Sigmoid colon (tissue), 7 donors: ENCODE measurements around the gene NIPSNAP3A. TPM values are rescaled to one million over a fixed set of nuclear protein-coding genes. Genes with fewer than 3 reads are reported as not detected.
"Not testable (repeated sequence)": the region's sequence is repeated elsewhere in the genome, so short reads cannot be mapped to it uniquely, and the experiment has no call there.

Experiments
- DNase-seq: peaks from one replicate; pipeline ENCODE4 v3.0.0-alpha.2; 2019
- H3K27ac ChIP-seq, 4 donors: fragments of 200-600 bp; sonication (generic); one replicate each; pipeline ENCODE4 v1.5.1; 2016 to 2019; ENCODE audit warnings: mild to moderate bottlenecking in 1 of 4
- H3K27me3 ChIP-seq, 3 donors: fragments of 200-600 bp; sonication (generic); one replicate each; pipeline ENCODE4 v1.5.1; 2019; ENCODE audit warnings: mild to moderate bottlenecking in 1 of 3
- H3K36me3 ChIP-seq, 4 donors: fragments of 200-600 bp; sonication (generic); one replicate each; pipeline ENCODE4 v1.5.1; 2016 to 2019
- H3K4me1 ChIP-seq, 4 donors: fragments of 200-600 bp; sonication (generic); one replicate each; pipeline ENCODE4 v1.5.1; 2017 to 2019
- H3K4me3 ChIP-seq, 4 donors: fragments of 200-600 bp; sonication (generic); one replicate each; pipeline ENCODE4 v1.5.1; 2017 to 2019; ENCODE audit warnings: mild to moderate bottlenecking in 2 of 4, moderate library complexity in 1 of 4
- H3K9me3 ChIP-seq, 4 donors: fragments of 200-600 bp in 3 of 4; sonication (generic) in 3 of 4; one replicate each; pipeline versions ENCODE4 v1.5.1 to v1.6.1; 2013 to 2019
- CTCF ChIP-seq, 4 experiments: fragments of 450-650 bp in 3 of 4; fragments of 200-600 bp in 1 of 4; IDR thresholded peaks; one replicate each; pipeline ENCODE4 v1.5.1; 2016 to 2019; ENCODE audit warnings: antibody characterized with exemption in 4 of 4, mild to moderate bottlenecking in 3 of 4, moderate library complexity in 2 of 4
- EP300 ChIP-seq, 4 donors: sonication (generic); formaldehyde crosslinking; IDR thresholded peaks; one replicate each; pipeline ENCODE4 v1.6.1; 2017; ENCODE audit warnings: antibody characterized with exemption in 4 of 4
- POLR2A ChIP-seq, 2 donors: fragments of 450-650 bp; IDR thresholded peaks; one replicate each; pipeline ENCODE4 v1.6.1; 2016; ENCODE audit warnings: antibody characterized with exemption in 2 of 2, mild to moderate bottlenecking in 2 of 2, moderate library complexity in 2 of 2
- POLR2AphosphoS5 ChIP-seq, 4 donors: sonication (generic); formaldehyde crosslinking; IDR thresholded peaks; one replicate each; pipeline ENCODE4 v1.6.1; 2017; ENCODE audit warnings: antibody characterized with exemption in 4 of 4
- WGBS, 2 donors: extraction: QIAGEN DNeasy Blood & Tissue Kit; methylation state at CpG; one replicate each; pipeline ENCODE4 v1.1.7; 2013; 5-methylcytosine and 5-hydroxymethylcytosine counted together
- intact Hi-C: fragments of 100-400 bp; cut with DNase I; formaldehyde crosslinking; loops from one replicate; pipeline ENCODE4 v1.15.1; 2023
- polyA plus RNA-seq, 3 donors: library from polyadenylated mRNA; stranded (reverse); fragments of 200-250 nt; gene quantifications; one replicate each; pipeline ENCODE4 v1.2.3, GENCODE V29; 2013
- total RNA-seq, 4 donors: library from RNA; depleted of rRNA; stranded (reverse); fragments of >200 nt; gene quantifications; one replicate each; pipeline ENCODE4 v1.1.0, GENCODE V29; 2016
- donor health status: healthy with polysubstance abuse.
- donor health status: Bipolar disorder and iron deficiency.
- donor health status: healthy.

The NIPSNAP3A gene
- total RNA-seq (10 to 100 TPM; 18.3 to 23.8 (median 22.0) TPM), polyA plus RNA-seq (10 to 100 TPM; 24.5 to 97.9 (median 92.7) TPM)

- peaks cover 0 to 18% (median 10%) of the 10 kb centered on the region in 4 donors for H3K4me1 ChIP-seq
- WGBS, 2 donors = 0% methylated on average over 71 of the region's 71 CpGs
- no peaks in the 10 kb centered on the region for H3K27me3 ChIP-seq
- intact Hi-C loops = loop anchor here (5.0 to 10.0 kb wide), 2 partner anchors 655 to 807 kb away; partner anchors contain the start of genes FKTN and SMC2
- peak within 1 kb of the TSS; percentile 87 to 92 (median 90) for H3K27ac ChIP-seq
- no peaks in the 10 kb centered on the region for H3K9me3 ChIP-seq
- TF ChIP-seq EP300 (IDR thresholded peaks at IDR 0.05) = no peak
- peak; percentile 14 to 30 for TF ChIP-seq POLR2A (IDR thresholded peaks at IDR 0.05)
- no peak for TF ChIP-seq CTCF (IDR thresholded peaks at IDR 0.05)
- peak; percentile 40 to 73 (median 54) for TF ChIP-seq POLR2AphosphoS5 (IDR thresholded peaks at IDR 0.05)
- DNase-seq = peak; percentile 91
- peak within 1 kb of the TSS; percentile 59 to 87 (median 73) for H3K4me3 ChIP-seq
- peaks cover 0 to 18% (median 0%) of the 10 kb centered on the region in 4 donors for H3K36me3 ChIP-seq
Observed at GRCh38 chr9:104747565-104748358, at the start of gene NIPSNAP3A. Gene NIPSNAP3A (plus strand): TSS chr9:104747683. CDS start chr9:104747793, 110 bp downstream.

GRCh38 chr9:104700306-104700705, 47.2 kb upstream of the NIPSNAP3A start:
- 87 to 90% methylated on average over 3 of the region's 3 CpGs for WGBS, 2 donors
- no peaks in the 10 kb centered on the region for H3K36me3 ChIP-seq
- H3K9me3 ChIP-seq = no peaks in the 10 kb centered on the region
- TF ChIP-seq POLR2A (IDR thresholded peaks at IDR 0.05) (no peak), EP300 (IDR thresholded peaks at IDR 0.05) (no peak), POLR2AphosphoS5 (IDR thresholded peaks at IDR 0.05) (no peak), CTCF (IDR thresholded peaks at IDR 0.05) (no peak)
- no peak for DNase-seq
- H3K27ac ChIP-seq = no peak overlapping the region
- no peaks in the 10 kb centered on the region for H3K4me1 ChIP-seq
- H3K27me3 ChIP-seq = no peaks in the 10 kb centered on the region
- intact Hi-C loops = no loop called here
- no peak overlapping the region for H3K4me3 ChIP-seq

- intact Hi-C loops, DNase-seq, H3K4me3 ChIP-seq, H3K9me3 ChIP-seq, H3K27ac ChIP-seq, H3K36me3 ChIP-seq, H3K27me3 ChIP-seq, H3K4me1 ChIP-seq: not testable (repeated sequence)
- 34 to 58% methylated on average over 1 of the region's 1 CpG for WGBS, 2 donors
Observed at GRCh38 chr9:104708737-104709136, 38.7 kb upstream of the NIPSNAP3A start.

GRCh38 chr9:104711604-104712003, 35.9 kb upstream of the NIPSNAP3A start:
- Histone ChIP-seq H3K9me3 (no peaks in the 10 kb centered on the region), H3K4me1 (no peaks in the 10 kb centered on the region), H3K36me3 (no peaks in the 10 kb centered on the region), H3K27ac (no peak overlapping the region), H3K27me3 (no peaks in the 10 kb centered on the region), H3K4me3 (no peak overlapping the region)
- no peak for DNase-seq
- TF ChIP-seq POLR2A (IDR thresholded peaks at IDR 0.05) = no peak
- no peak for TF ChIP-seq POLR2AphosphoS5 (IDR thresholded peaks at IDR 0.05)
- no peak for TF ChIP-seq EP300 (IDR thresholded peaks at IDR 0.05)
- TF ChIP-seq CTCF (IDR thresholded peaks at IDR 0.05) = no peak
- intact Hi-C loops = no loop called here
- 82 to 88% methylated on average over 4 of the region's 4 CpGs for WGBS, 2 donors

- intact Hi-C loops = no loop called here
- Histone ChIP-seq H3K9me3 (no peaks in the 10 kb centered on the region), H3K36me3 (no peaks in the 10 kb centered on the region), H3K4me3 (no peak overlapping the region), H3K27ac (no peak overlapping the region), H3K27me3 (no peaks in the 10 kb centered on the region), H3K4me1 (no peaks in the 10 kb centered on the region)
- 73 to 84% methylated on average over 5 of the region's 5 CpGs for WGBS, 2 donors
- DNase-seq = no peak
- TF ChIP-seq POLR2AphosphoS5 (IDR thresholded peaks at IDR 0.05) (no peak), POLR2A (IDR thresholded peaks at IDR 0.05) (no peak), CTCF (IDR thresholded peaks at IDR 0.05) (no peak), EP300 (IDR thresholded peaks at IDR 0.05) (no peak)
Observed at GRCh38 chr9:104725014-104725413, 22.5 kb upstream of the NIPSNAP3A start.
